H1 (cell line): Measurements from ENCODE around the gene WDR90. TPM values are rescaled to one million over a fixed set of nuclear protein-coding genes. Genes with fewer than 3 reads are reported as not detected.
A peak's percentile ranks its signal among the peaks of the same experiment; 100 is the strongest.

ENCODE experiments used
- CBX8 ChIP-seq: fragments of 300-800, 300-1000 bp; sonication (generic); IDR thresholded peaks from 2 replicates; pipeline ENCODE4 v1.7.1; 2016; ENCODE audit warnings: low read depth, low read length, borderline replicate concordance
- CHD2 ChIP-seq: IDR thresholded peaks from 2 replicates; pipeline ENCODE4 v1.6.1; 2012; ENCODE audit warnings: low read length, improper control_type of control experiment
- KDM5A ChIP-seq: fragments of 200-600 bp; IDR thresholded peaks from 2 replicates; pipeline ENCODE4 v1.7.1; 2012; ENCODE audit warnings: mild to moderate bottlenecking, low read length, inconsistent platforms, mixed read lengths
- RNF2 ChIP-seq: fragments of 200-900, 300-1000 bp; sonication (generic); IDR thresholded peaks from 2 replicates; pipeline ENCODE4 v1.7.1; 2016; ENCODE audit warnings: borderline replicate concordance, low read depth, mild to moderate bottlenecking, antibody characterized with exemption, low read length; ENCODE audit not compliant: poor library complexity, severe bottlenecking; ENCODE audit errors: missing control alignments
- SIN3A ChIP-seq, 2 experiments: IDR thresholded peaks in 1 of 2; conservative IDR thresholded peaks in 1 of 2; 2 replicates each; pipeline ENCODE4 v1.6.1; 2011 to 2012; ENCODE audit warnings: low read length in 2 of 2, improper control_type of control experiment in 1 of 2, low read depth in 1 of 2, mild to moderate bottlenecking in 1 of 2
- SP1 ChIP-seq: IDR thresholded peaks from 2 replicates; pipeline ENCODE4 v1.6.1; 2011; ENCODE audit warnings: low read depth, low read length
- SP2 ChIP-seq: IDR thresholded peaks from 2 replicates; pipeline ENCODE4 v1.6.1; 2012; ENCODE audit warnings: mild to moderate bottlenecking, low read length, inconsistent platforms
- polyA plus RNA-seq, 7 experiments: library from polyadenylated mRNA; depleted of rRNA in 3 of 7; stranded (reverse) in 5 of 7; unstranded in 2 of 7; fragments of >200 nt in 5 of 7; fragments of 200-250 nt in 2 of 7; gene quantifications; 1 replicate in 5 of 7; 2 replicates in 1 of 7; 4 replicates in 1 of 7; pipeline versions ENCODE4 v1.2.1 to v1.2.3, GENCODE V29; 2011 to 2013; ENCODE audit warnings: missing spikeins in 2 of 7, mixed read lengths in 2 of 7
- total RNA-seq: library from RNA; stranded (reverse); fragmentation: NEBNext Ultra II Directional; extraction: Animal tissue kit (Norgen Biotek cat#: 25700); gene quantifications from 2 replicates; pipeline ENCODE4 v1.2.1, GENCODE V29; 2021

WDR90 gene
- total and polyA plus RNA-seq, 2 of the 8 experiments (the other 6 are each of a cell fraction or from before 2014, with no cell fraction given) = 24.0 to 47.2 TPM

- TF ChIP-seq SIN3A (conservative IDR thresholded peaks at IDR 0.05 in 1 of 2, IDR thresholded peaks at IDR 0.05 in 1 of 2; ENCODE audit: low read depth in 1 of 2, low read length in 2 of 2) (peak in 1 of 2 experiments; percentile 96; a peak in 2 of 4 replicates), CHD2 (peak; percentile 60; the same call in 1 of the 2 replicates), SP1 (peak; percentile 55; the same call in 1 of the 2 replicates), SP2 (peak; percentile 32; the same call in 1 of the 2 replicates), KDM5A (0 out of 2 replicates have a peak, but pooled peaks have one; percentile 42), CBX8 (no peak), RNF2 (no peak)
These were observed 35.1 kb downstream of the WDR90 start, which contains the start of gene JMJD8 (continued) for GRCh38 chr16:684071-684794.
